Left ventricle myocardium superior (tissue), 1 donor: ENCODE measurements around the gene TRIM47. TPM values are rescaled to one million over a fixed set of nuclear protein-coding genes. Genes with fewer than 3 reads are reported as not detected.
"Not testable (repeated sequence)": the region's sequence is repeated elsewhere in the genome, so short reads cannot be mapped to it uniquely, and the experiment has no call there.

Experiments
- ATAC-seq: fragments of 200-7000 bp; cut with Tn5 transposase; one replicate; pipeline ENCODE4 v1.9.1; 2020; ENCODE audit warnings: mild to moderate bottlenecking, moderate library complexity
- DNase-seq: peaks from one replicate; pipeline ENCODE4 v3.0.0-alpha.2; 2020
- intact Hi-C: fragments of 100-400 bp; cut with micrococcal nuclease; formaldehyde crosslinking; loops from one replicate; pipeline ENCODE4 v1.11.0; 2022
- total RNA-seq: library from RNA; stranded (reverse); fragmentation: NEBNext Ultra II Directional; extraction: Animal tissue kit (Norgen Biotek cat#: 25700); gene quantifications from one replicate; pipeline ENCODE4 v1.2.1, GENCODE V29; 2021
- donor health status: DM: no; HTN: yes; CAD: no; lungs with severe emphysema.

Gene TRIM47
- total RNA-seq, 1 donor from 2014 or later, result 24.4 TPM

GRCh38 chr17:75853433-75853832 lies 24.9 kb downstream of the TRIM47 start:
- DNase-seq, result no peak
- no peak for ATAC-seq
- intact Hi-C loops, result no loop called here

DNA sequence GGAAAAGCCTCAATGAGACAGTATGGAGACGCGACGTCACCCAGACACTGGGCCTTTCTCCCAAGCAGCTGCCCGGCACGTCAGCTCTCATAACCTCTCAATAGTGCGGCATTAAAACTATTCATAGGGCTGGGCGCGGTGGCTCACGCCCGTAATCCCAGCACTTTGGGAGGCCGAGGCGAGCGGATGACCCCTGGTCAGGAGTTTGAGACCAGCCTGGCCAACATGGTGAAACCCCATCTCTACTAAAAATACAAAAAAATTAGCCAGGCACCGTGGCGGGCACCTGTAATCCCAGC lies 26.7 kb downstream of the TRIM47 start:
- ATAC-seq, intact Hi-C loops: not testable (repeated sequence)
- peak; percentile 23 for DNase-seq

DNA sequence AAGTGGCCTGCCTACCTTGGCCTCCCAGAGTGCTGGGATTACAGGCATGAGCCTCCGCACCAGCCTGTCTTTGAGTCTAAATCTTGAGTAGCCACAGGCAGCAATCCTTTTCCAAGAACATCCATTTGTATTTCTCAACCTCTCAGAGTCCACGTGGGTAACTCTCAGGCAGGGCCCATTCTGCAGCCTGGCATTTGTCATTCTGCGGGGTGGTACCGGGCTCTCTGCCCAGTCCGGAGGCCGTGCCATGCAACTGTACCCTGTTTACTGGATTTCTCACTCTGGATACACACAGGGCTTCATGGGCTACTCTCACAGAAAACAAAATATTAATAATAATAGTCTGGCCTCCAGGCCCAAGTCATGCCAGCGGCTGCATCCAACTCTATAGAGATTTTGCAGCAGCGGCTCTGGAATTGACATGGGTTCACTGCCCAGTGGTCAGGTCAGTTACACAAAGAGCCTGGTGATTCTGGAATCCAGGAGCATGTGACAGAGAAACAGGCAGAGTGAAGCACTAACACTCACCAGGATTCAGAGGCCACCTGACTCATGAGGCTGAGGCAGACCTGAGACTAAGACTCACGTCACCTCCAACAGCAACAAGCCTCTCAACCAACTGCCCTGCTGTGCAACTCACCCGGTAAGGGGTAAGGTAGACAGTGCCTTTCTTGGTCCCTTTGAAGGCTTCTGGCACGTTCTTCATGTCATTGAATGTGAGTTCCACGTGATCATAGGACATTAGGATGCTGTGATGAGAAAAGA lies 27.3 kb downstream of the TRIM47 start:
- peak; percentile 11 for ATAC-seq
- DNase-seq, result peak; percentile 72
- intact Hi-C loops, result no loop called here

GRCh38 chr17:75849724-75850123 lies 28.7 kb downstream of the TRIM47 start:
- DNase-seq (peak; percentile 25), ATAC-seq (no peak)
- intact Hi-C loops, result no loop called here

GRCh38 chr17:75849279-75849646 lies 29.1 kb downstream of the TRIM47 start:
- intact Hi-C loops, result no loop called here
- ATAC-seq (no peak), DNase-seq (no peak)

DNA sequence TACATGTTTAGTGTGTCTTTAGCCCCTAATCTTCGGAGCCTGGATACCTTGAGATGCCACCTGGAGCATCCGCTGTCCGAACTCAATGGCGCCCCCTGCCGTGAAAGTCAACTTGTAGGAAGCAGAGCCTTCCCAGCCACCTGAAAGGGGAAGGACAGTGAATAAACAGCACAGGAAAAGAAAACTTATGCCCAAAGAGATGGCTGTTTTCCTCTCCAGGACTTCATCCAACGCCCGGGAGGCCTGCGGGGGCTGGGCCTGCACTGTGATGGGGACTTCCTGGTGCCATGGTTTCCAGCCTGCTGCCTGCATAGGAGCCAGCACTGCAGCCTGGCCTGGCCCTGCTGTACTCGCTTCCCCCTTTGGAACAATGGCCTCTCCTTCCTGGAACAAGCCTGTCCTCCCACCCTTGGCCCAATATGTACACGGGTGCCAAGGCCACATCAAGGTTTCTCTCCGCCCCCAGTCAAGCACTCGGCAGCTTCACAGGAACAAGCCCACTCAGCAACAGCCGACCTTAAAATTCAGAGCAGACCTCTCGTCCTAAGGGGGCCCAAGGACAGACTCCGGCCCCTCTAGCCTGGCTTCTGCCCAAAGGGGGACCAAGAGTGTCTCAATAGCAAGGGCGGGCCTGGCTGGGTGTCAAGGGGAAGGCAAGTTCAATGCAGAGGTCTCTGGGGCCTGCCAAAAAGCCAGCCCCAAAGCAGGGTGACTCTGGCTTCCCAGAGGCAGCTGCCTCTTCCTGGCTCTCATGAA lies 29.7 kb downstream of the TRIM47 start:
- peak; percentile 85 for DNase-seq
- ATAC-seq, result peak; percentile 12
- intact Hi-C loops, result no loop called here

GRCh38 chr17:75847614-75848522 lies 30.5 kb downstream of the TRIM47 start:
- DNase-seq, result peak; percentile 23
- ATAC-seq, result no peak
- intact Hi-C loops, result no loop called here

DNA sequence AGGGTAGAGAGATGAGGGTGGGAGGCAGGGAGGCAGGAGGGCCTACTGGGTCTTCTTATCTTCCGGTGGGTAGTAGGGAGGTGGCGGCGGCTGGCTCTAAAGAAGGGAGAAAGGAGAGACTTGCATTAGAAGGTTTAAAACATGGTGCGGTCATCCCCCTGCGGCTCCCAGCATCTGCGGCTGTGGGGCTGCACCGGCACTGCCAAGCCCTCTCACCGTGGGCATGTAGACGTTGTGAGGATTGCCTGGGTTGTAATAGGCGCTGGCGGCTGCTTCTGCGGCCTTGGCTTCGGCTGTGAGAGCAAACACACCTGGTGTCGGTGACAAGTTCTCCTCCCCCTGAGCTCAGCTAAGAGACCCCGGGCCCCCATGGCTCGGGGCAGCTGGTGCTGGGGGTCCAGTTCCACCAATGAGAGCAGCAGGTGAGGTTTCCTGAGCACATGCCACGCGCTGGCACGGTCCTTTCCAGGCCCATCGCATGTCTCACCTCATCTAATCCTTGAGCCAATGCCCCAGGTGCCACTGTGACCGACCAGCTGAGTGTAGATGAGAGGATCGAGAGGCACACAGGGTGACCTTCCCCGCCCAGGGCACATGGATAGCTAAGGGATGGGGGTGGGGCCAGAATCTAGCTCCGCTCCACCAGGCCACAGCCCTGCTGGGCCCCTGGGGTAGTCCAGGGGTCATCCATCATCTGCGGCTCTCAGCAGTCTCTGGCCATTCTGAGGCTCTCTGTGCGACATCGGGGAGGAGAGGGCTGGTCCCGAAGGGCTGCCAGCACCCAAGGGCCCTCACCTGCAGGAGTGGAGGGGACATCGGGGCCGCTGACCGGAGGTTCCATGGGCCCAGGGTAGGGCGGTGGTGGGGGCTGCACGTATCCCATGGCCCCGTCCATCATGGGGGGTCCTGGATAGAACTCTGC lies 31.4 kb downstream of the TRIM47 start:
- DNase-seq (peak; percentile 29), ATAC-seq (no peak)
- intact Hi-C loops, result no loop called here

DNA sequence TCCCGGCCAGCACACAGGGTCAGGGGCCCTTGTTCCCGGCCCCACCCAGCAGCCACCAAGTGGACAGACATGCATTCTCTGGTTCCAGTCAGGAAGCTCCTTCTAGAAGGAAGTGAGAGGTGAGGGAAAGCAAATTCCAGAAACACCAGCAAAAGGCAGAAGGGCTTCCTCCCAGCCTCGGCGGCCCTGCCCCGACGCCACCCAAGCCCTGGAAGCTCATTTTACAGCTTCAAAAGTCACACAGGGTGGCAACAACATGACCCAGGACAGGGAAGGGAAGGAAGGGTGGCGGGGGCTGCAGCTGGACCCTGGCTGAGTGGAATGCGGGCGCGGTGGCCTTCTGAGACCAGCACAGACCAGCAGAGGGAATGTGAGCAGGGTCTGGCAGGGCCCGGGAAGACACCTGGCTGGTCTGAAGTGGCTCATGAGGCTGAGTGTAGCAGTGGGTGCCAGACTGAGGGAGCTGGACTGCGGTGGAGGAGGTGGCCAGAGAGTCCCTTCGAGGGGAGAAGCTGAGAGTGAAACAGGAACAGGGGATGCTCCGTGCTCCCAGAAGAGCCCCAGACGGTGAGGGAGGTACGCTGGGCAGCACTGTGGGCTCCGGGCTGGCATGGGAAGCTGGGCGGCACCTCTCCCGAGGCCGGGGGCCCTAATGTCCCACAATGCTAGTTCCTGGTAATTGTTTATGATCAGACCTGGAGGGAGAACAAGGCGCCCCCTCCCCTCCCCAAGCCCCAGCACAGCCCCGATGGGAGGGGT lies 32.3 kb downstream of the TRIM47 start:
- intact Hi-C loops, result no loop called here
- no peak for ATAC-seq
- peak; percentile 34 for DNase-seq

GRCh38 chr17:75845058-75845711 lies 33.2 kb downstream of the TRIM47 start:
- ATAC-seq (peak; percentile 78), DNase-seq (peak; percentile 87)
- intact Hi-C loops, result no loop called here

- intact Hi-C loops, result no loop called here
- peak; percentile 70 for ATAC-seq
- peak; percentile 63 for DNase-seq
Measured at GRCh38 chr17:75844530-75845057, 33.8 kb downstream of the TRIM47 start.

- intact Hi-C loops, result no loop called here
- DNase-seq (peak; percentile 53), ATAC-seq (peak; percentile 10)
Measured at GRCh38 chr17:75843577-75844529, 34.5 kb downstream of the TRIM47 start, which contains the start of gene UNC13D. UNC13D (minus strand) TSS chr17:75844404; CDS start chr17:75844337, 67 bp downstream.

DNA sequence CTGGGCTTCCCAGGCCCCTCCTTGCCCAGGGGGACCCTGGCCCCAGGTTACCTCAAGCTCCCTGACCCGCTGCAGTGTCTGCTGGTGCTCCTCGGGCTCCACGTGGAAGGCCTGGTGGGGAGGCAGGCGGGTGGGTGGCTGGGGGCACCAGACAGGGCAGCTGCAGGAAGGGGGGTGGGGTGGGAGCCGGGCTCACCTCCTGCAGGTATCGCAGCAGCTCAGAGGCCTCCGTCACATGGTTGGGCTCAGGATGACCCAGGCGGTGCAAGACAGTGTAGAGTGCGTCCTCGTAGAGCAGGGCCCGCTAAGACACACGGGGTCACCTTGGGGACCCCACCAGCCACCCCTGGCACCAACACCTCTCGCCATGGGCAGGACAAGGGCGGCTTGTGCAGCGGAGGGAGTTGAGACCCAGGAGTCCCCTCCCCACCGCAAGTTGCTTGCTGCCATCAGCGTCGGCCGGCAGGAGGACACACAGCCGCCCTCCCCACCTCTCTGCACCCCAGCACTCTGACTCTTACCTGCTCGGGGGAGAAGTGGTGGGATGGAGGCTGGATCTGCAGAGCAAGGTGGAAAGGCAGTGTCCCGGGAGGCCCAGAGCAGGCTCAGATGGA lies 35.3 kb downstream of the TRIM47 start:
- intact Hi-C loops, result no loop called here
- ATAC-seq (no peak), DNase-seq (peak; percentile 29)

- ATAC-seq (no peak), DNase-seq (peak; percentile 27)
- intact Hi-C loops, result no loop called here
Measured at GRCh38 chr17:75842411-75842810, 36.0 kb downstream of the TRIM47 start.

- intact Hi-C loops, result no loop called here
- DNase-seq (no peak), ATAC-seq (no peak)
Measured at GRCh38 chr17:75840799-75841164, 37.6 kb downstream of the TRIM47 start.
